Cardiac muscle cell (in vitro differentiated cells and primary cell): ENCODE measurements around the gene GAN. TPM values are rescaled to one million over a fixed set of nuclear protein-coding genes. Genes with fewer than 3 reads are reported as not detected.

ENCODE experiments used
- DNase-seq, 2 donors: peaks; one replicate each; pipeline versions ENCODE4 v3.0.0 to v3.0.0-alpha.2; 2010 to 2017; ENCODE audit warnings: low read depth in 1 of 2, low spot score in 1 of 2
- H3K27ac ChIP-seq: fragments of 200-600 bp; sonication (generic); 2 replicates; pipeline ENCODE4 v1.5.1; 2016
- H3K27me3 ChIP-seq: fragments of 200-600 bp; sonication (generic); 2 replicates; pipeline ENCODE4 v1.6.0; 2016; ENCODE audit warnings: control low read depth
- H3K36me3 ChIP-seq: fragments of 200-600 bp; sonication (generic); 2 replicates; pipeline ENCODE4 v1.5.1; 2016; ENCODE audit warnings: control low read depth
- H3K4me1 ChIP-seq: fragments of 200-600 bp; sonication (generic); 2 replicates; pipeline ENCODE4 v1.8.1; 2017; ENCODE audit warnings: low read depth, mild to moderate bottlenecking, mixed run types
- H3K4me3 ChIP-seq: fragments of 200-600 bp; sonication (generic); 2 replicates; pipeline ENCODE4 v1.5.1; 2016; ENCODE audit warnings: mild to moderate bottlenecking
- H3K9me3 ChIP-seq: fragments of 200-600 bp; sonication (generic); 2 replicates; pipeline ENCODE4 v1.5.1; 2017; ENCODE audit warnings: low read depth, mild to moderate bottlenecking, control low read depth
- polyA plus RNA-seq: library from polyadenylated mRNA; unstranded; fragments of >200 nt; fragmentation: Nextera tagmentation; extraction: Ambion mirVana; gene quantifications from 2 replicates; pipeline ENCODE4 v1.2.1, GENCODE V29; 2016
- total RNA-seq: library from RNA; depleted of rRNA; stranded (reverse); fragments of >200 nt; gene quantifications from 2 replicates; pipeline ENCODE4 v1.2.3, GENCODE V29; 2016
- TF ChIP-seq, protein P1 (sequence below): IDR thresholded peaks from 2 replicates; pipeline ENCODE4 v1.5.1; 2012; ENCODE audit warnings: low read depth, mild to moderate bottlenecking, low read length

Gene GAN
- total and polyA plus RNA-seq, 2 experiments from 2014 or later, result 2.7 to 30.8 TPM

DNA sequence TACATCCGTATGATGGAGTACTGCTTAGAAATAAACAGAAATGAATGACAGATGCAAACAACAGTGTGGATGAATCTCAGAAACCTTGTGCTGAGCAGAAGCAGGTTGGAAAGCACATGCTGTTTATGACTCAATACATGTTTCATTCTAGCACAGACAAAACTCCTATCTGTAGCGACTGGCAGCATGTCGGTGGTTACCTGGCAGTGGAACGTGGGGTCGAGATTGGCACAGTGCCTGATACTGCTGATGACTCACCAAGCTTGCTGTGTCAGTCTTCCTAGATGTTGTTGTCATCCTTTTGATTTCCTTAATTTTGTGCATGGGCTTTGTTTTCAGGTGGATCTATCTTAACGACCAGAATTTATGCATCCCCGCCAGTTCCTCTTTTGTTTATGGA, 62.1 kb downstream of the GAN start:
- H3K27ac ChIP-seq, result no peak overlapping the region
- no peaks in the 10 kb centered on the region for H3K9me3 ChIP-seq
- H3K4me3 ChIP-seq, result no peak overlapping the region
- peaks cover 33% of the 10 kb centered on the region for H3K36me3 ChIP-seq
- no peaks in the 10 kb centered on the region for H3K27me3 ChIP-seq
- DNase-seq, result peak in 1 of 2 donors; percentile 6
- TF ChIP-seq, protein P1, sequence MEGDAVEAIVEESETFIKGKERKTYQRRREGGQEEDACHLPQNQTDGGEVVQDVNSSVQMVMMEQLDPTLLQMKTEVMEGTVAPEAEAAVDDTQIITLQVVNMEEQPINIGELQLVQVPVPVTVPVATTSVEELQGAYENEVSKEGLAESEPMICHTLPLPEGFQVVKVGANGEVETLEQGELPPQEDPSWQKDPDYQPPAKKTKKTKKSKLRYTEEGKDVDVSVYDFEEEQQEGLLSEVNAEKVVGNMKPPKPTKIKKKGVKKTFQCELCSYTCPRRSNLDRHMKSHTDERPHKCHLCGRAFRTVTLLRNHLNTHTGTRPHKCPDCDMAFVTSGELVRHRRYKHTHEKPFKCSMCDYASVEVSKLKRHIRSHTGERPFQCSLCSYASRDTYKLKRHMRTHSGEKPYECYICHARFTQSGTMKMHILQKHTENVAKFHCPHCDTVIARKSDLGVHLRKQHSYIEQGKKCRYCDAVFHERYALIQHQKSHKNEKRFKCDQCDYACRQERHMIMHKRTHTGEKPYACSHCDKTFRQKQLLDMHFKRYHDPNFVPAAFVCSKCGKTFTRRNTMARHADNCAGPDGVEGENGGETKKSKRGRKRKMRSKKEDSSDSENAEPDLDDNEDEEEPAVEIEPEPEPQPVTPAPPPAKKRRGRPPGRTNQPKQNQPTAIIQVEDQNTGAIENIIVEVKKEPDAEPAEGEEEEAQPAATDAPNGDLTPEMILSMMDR, result no peak
- no peaks in the 10 kb centered on the region for H3K4me1 ChIP-seq

- Histone ChIP-seq H3K27ac (no peak overlapping the region), H3K36me3 (peaks cover 24% of the 10 kb centered on the region), H3K27me3 (no peaks in the 10 kb centered on the region), H3K4me3 (no peak overlapping the region), H3K9me3 (no peaks in the 10 kb centered on the region), H3K4me1 (no peaks in the 10 kb centered on the region)
- DNase-seq, result no peak
- TF ChIP-seq, protein P1, result no peak
These were observed 63.3 kb downstream of the GAN start for GRCh38 chr16:81378049-81378448.

DNA sequence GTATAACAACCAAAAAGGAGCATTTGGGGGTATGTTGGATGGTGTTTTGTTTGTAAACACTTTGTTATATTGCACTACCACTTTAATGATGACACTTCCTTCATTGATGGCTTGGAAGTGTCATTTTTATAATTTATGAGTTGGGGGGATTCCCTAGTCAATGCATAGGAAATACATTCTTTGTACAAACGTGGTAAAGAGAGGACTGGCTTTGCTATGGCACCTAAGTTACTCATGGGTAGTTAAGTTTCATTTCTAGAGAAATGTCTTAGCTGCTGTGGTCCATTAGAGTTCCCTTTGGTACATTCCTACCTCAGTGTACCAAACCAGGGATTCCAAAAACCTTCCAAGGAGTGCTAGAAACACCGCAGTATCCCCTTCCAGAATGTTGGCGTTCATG, 66.2 kb downstream of the GAN start:
- TF ChIP-seq, protein P1, result no peak
- no peaks in the 10 kb centered on the region for H3K9me3 ChIP-seq
- no peak overlapping the region for H3K27ac ChIP-seq
- H3K4me3 ChIP-seq, result no peak overlapping the region
- no peaks in the 10 kb centered on the region for H3K4me1 ChIP-seq
- H3K36me3 ChIP-seq, result peaks cover 22% of the 10 kb centered on the region
- H3K27me3 ChIP-seq, result no peaks in the 10 kb centered on the region
- DNase-seq, result no peak

- H3K36me3 ChIP-seq, result peaks cover 11% of the 10 kb centered on the region
- DNase-seq, result peak in 1 of 2 donors; percentile 67
- no peaks in the 10 kb centered on the region for H3K27me3 ChIP-seq
- no peaks in the 10 kb centered on the region for H3K9me3 ChIP-seq
- H3K27ac ChIP-seq, result no peak overlapping the region
- no peaks in the 10 kb centered on the region for H3K4me1 ChIP-seq
- no peak overlapping the region for H3K4me3 ChIP-seq
- TF ChIP-seq, protein P1, result no peak
These were observed 69.2 kb downstream of the GAN start for GRCh38 chr16:81384006-81384405.

- no peak overlapping the region for H3K27ac ChIP-seq
- H3K9me3 ChIP-seq, result no peaks in the 10 kb centered on the region
- no peaks in the 10 kb centered on the region for H3K27me3 ChIP-seq
- H3K36me3 ChIP-seq, result peaks cover 11% of the 10 kb centered on the region
- no peaks in the 10 kb centered on the region for H3K4me1 ChIP-seq
- TF ChIP-seq, protein P1, result no peak
- no peak overlapping the region for H3K4me3 ChIP-seq
- DNase-seq, result no peak
These were observed 70.4 kb downstream of the GAN start for GRCh38 chr16:81385031-81385756.
